MG63 (cell line): Measurements from ENCODE around the gene PELO. TPM values are rescaled to one million over a fixed set of nuclear protein-coding genes. Genes with fewer than 3 reads are reported as not detected.
A peak's percentile ranks its signal among the peaks of the same experiment; 100 is the strongest.

Source experiments
- DNase-seq: peaks from one replicate; pipeline ENCODE4 v3.0.0-alpha.2; 2020
- H3K27me3 ChIP-seq: fragments of 250-450 bp; sonication (Bioruptor Pico); 2 replicates; pipeline ENCODE4 v1.5.1; 2020; ENCODE audit warnings: mild to moderate bottlenecking, moderate library complexity
- H3K36me3 ChIP-seq: fragments of 250-450 bp; sonication (Bioruptor Pico); 2 replicates; pipeline ENCODE4 v1.5.1; 2020; ENCODE audit warnings: mild to moderate bottlenecking, moderate library complexity
- H3K4me3 ChIP-seq: fragments of 250-450 bp; sonication (Bioruptor Pico); 2 replicates; pipeline ENCODE4 v1.5.1; 2020; ENCODE audit warnings: mild to moderate bottlenecking, moderate library complexity
- H3K9me3 ChIP-seq: fragments of 250-450 bp; sonication (Bioruptor Pico); 2 replicates; pipeline ENCODE4 v1.5.1; 2020; ENCODE audit warnings: mild to moderate bottlenecking, moderate library complexity
- total RNA-seq: library from RNA; depleted of rRNA; stranded (reverse); fragments of >200 nt; shearing (Covaris generic); gene quantifications from 2 replicates; pipeline ENCODE4 v1.2.3, GENCODE V29; 2014; ENCODE audit warnings: low replicate concordance

PELO gene
- total RNA-seq, 1 experiment from 2014 or later, result 23.9 TPM

- Histone ChIP-seq H3K27me3 (no peaks in the 10 kb centered on the region), H3K36me3 (no peaks in the 10 kb centered on the region), H3K9me3 (no peaks in the 10 kb centered on the region), H3K4me3 (no peak overlapping the region)
- no peak for DNase-seq
Measured at GRCh38 chr5:52789378-52789777, 1.7 kb downstream of the PELO start.

- no peak for DNase-seq
- H3K9me3 ChIP-seq, result no peaks in the 10 kb centered on the region
- H3K4me3 ChIP-seq, result no peak overlapping the region
- no peaks in the 10 kb centered on the region for H3K27me3 ChIP-seq
- no peaks in the 10 kb centered on the region for H3K36me3 ChIP-seq
Measured at GRCh38 chr5:52789851-52790250, 2.1 kb downstream of the PELO start.

- Histone ChIP-seq H3K27me3 (no peaks in the 10 kb centered on the region), H3K36me3 (no peaks in the 10 kb centered on the region), H3K4me3 (no peak overlapping the region), H3K9me3 (no peaks in the 10 kb centered on the region)
- DNase-seq, result no peak
Measured at GRCh38 chr5:52791366-52791765, 3.6 kb downstream of the PELO start.

- H3K9me3 ChIP-seq, result no peaks in the 10 kb centered on the region
- H3K36me3 ChIP-seq, result no peaks in the 10 kb centered on the region
- no peak for DNase-seq
- no peak overlapping the region for H3K4me3 ChIP-seq
- H3K27me3 ChIP-seq, result no peaks in the 10 kb centered on the region
Measured at GRCh38 chr5:52794519-52794918, 6.8 kb downstream of the PELO start.

- Histone ChIP-seq H3K4me3 (no peak overlapping the region), H3K9me3 (no peaks in the 10 kb centered on the region), H3K36me3 (peaks cover 3% of the 10 kb centered on the region), H3K27me3 (no peaks in the 10 kb centered on the region)
- no peak for DNase-seq
Measured at GRCh38 chr5:52796031-52796430, 8.3 kb downstream of the PELO start.

- H3K9me3 ChIP-seq, result no peaks in the 10 kb centered on the region
- H3K36me3 ChIP-seq, result peaks cover 9% of the 10 kb centered on the region
- H3K27me3 ChIP-seq, result no peaks in the 10 kb centered on the region
- DNase-seq, result no peak
- no peak overlapping the region for H3K4me3 ChIP-seq
Measured at GRCh38 chr5:52796516-52797103, 8.9 kb downstream of the PELO start.

GRCh38 chr5:52798938-52799337 is 11.2 kb downstream of the PELO start:
- Histone ChIP-seq H3K36me3 (peaks cover 31% of the 10 kb centered on the region), H3K27me3 (no peaks in the 10 kb centered on the region), H3K9me3 (no peaks in the 10 kb centered on the region), H3K4me3 (peak overlapping the region; percentile 82)
- DNase-seq, result no peak

- peak; percentile 77 for DNase-seq
- Histone ChIP-seq H3K36me3 (peaks cover 36% of the 10 kb centered on the region), H3K27me3 (no peaks in the 10 kb centered on the region), H3K4me3 (peak overlapping the region; percentile 82), H3K9me3 (no peaks in the 10 kb centered on the region)
Measured at GRCh38 chr5:52799358-52799982, 11.8 kb downstream of the PELO start.

- Histone ChIP-seq H3K36me3 (peaks cover 41% of the 10 kb centered on the region), H3K4me3 (peak overlapping the region; percentile 82), H3K27me3 (no peaks in the 10 kb centered on the region), H3K9me3 (no peaks in the 10 kb centered on the region)
- peak; percentile 94 for DNase-seq
Measured at GRCh38 chr5:52799983-52800393, 12.3 kb downstream of the PELO start.

- no peaks in the 10 kb centered on the region for H3K27me3 ChIP-seq
- H3K9me3 ChIP-seq, result no peaks in the 10 kb centered on the region
- peak overlapping the region; percentile 82 for H3K4me3 ChIP-seq
- DNase-seq, result peak; percentile 88
- peaks cover 47% of the 10 kb centered on the region for H3K36me3 ChIP-seq
Measured at GRCh38 chr5:52800394-52801213, 12.9 kb downstream of the PELO start.

GRCh38 chr5:52801329-52801728 is 13.6 kb downstream of the PELO start:
- no peak for DNase-seq
- peaks cover 47% of the 10 kb centered on the region for H3K36me3 ChIP-seq

GRCh38 chr5:52802272-52802973 is 14.7 kb downstream of the PELO start:
- no peaks in the 10 kb centered on the region for H3K9me3 ChIP-seq
- no peak for DNase-seq
- peaks cover 47% of the 10 kb centered on the region for H3K36me3 ChIP-seq
- H3K27me3 ChIP-seq, result no peaks in the 10 kb centered on the region
- H3K4me3 ChIP-seq, result peak overlapping the region; percentile 82

More at GRCh38 chr5:52801329-52801728, 13.6 kb downstream of the PELO start:
- peak overlapping the region; percentile 82 for H3K4me3 ChIP-seq
- H3K9me3 ChIP-seq, result no peaks in the 10 kb centered on the region
- no peaks in the 10 kb centered on the region for H3K27me3 ChIP-seq

- DNase-seq, result no peak
- peak overlapping the region; percentile 82 for H3K4me3 ChIP-seq
- H3K27me3 ChIP-seq, result no peaks in the 10 kb centered on the region
- peaks cover 47% of the 10 kb centered on the region for H3K36me3 ChIP-seq
- H3K9me3 ChIP-seq, result no peaks in the 10 kb centered on the region
Measured at GRCh38 chr5:52802974-52803336, 15.2 kb downstream of the PELO start.

GRCh38 chr5:52804387-52804791 is 16.7 kb downstream of the PELO start:
- H3K36me3 ChIP-seq, result peaks cover 47% of the 10 kb centered on the region
- no peaks in the 10 kb centered on the region for H3K9me3 ChIP-seq
- H3K4me3 ChIP-seq, result no peak overlapping the region
- no peak for DNase-seq
- no peaks in the 10 kb centered on the region for H3K27me3 ChIP-seq

- no peaks in the 10 kb centered on the region for H3K27me3 ChIP-seq
- no peak for DNase-seq
- peaks cover 47% of the 10 kb centered on the region for H3K36me3 ChIP-seq
- no peak overlapping the region for H3K4me3 ChIP-seq
- no peaks in the 10 kb centered on the region for H3K9me3 ChIP-seq
Measured at GRCh38 chr5:52804981-52805380, 17.3 kb downstream of the PELO start.

- no peaks in the 10 kb centered on the region for H3K27me3 ChIP-seq
- DNase-seq, result no peak
- no peaks in the 10 kb centered on the region for H3K9me3 ChIP-seq
- H3K4me3 ChIP-seq, result no peak overlapping the region
- peaks cover 47% of the 10 kb centered on the region for H3K36me3 ChIP-seq
Measured at GRCh38 chr5:52805615-52806014, 17.9 kb downstream of the PELO start.

- Histone ChIP-seq H3K36me3 (peaks cover 33% of the 10 kb centered on the region), H3K27me3 (no peaks in the 10 kb centered on the region)
Measured at GRCh38 chr5:52807037-52807436, 19.3 kb downstream of the PELO start.

More at GRCh38 chr5:52807037-52807436, 19.3 kb downstream of the PELO start:
- Histone ChIP-seq H3K9me3 (no peaks in the 10 kb centered on the region), H3K4me3 (no peak overlapping the region)
- no peak for DNase-seq
